Fibroblast of gingiva (primary cell): ENCODE results near the gene TMEM63A.
"Not testable (repeated sequence)": the region's sequence is repeated elsewhere in the genome, so short reads cannot be mapped to it uniquely, and the experiment has no call there.

Source experiments
- DNase-seq: peaks from one replicate; pipeline ENCODE4 v3.0.0-alpha.2; 2011; ENCODE audit warnings: low read depth

TMEM63A gene

DNA sequence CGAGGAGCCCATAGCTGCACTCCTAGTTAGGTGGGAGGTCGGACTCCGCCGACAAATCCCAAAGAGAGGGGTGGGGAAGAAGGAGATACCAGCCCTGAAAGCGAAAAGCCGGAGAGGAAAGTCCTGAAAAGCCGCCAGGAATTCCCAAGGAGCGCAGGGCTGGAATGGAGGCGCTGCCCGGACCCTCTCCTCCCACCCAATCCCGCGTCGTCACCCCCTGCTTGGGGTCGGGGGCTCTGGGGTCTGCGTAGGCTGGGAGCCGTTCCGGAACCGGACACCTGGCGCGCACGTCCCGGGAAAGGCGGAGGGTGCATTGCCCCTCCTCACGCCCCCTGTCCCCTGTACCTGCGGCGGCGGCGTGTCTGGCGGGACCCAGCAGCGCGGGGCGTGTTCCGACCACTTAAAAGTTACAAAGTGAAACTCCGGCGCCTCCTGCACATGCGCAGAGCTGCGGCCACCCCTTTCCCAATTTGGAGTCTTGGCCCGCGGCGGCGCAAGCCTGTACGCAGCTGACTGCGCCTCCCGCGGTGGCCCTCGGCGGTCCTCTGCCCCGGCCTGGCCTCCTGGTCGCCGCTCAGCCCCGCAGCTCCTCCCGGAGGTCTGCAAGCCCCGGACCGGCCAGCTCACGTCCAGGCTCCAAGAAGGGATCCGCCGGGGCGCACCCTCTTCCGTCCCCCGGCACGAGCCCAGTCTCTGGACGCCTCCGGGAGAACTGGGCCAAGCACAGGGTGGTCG lies at the start of gene TMEM63A:
TMEM63A (minus strand) TSS at position 422 of the 735 bp plus-strand sequence. CDS start 4,800 bp downstream, outside the sequence.
- DNase-seq = peak; percentile 82

DNA sequence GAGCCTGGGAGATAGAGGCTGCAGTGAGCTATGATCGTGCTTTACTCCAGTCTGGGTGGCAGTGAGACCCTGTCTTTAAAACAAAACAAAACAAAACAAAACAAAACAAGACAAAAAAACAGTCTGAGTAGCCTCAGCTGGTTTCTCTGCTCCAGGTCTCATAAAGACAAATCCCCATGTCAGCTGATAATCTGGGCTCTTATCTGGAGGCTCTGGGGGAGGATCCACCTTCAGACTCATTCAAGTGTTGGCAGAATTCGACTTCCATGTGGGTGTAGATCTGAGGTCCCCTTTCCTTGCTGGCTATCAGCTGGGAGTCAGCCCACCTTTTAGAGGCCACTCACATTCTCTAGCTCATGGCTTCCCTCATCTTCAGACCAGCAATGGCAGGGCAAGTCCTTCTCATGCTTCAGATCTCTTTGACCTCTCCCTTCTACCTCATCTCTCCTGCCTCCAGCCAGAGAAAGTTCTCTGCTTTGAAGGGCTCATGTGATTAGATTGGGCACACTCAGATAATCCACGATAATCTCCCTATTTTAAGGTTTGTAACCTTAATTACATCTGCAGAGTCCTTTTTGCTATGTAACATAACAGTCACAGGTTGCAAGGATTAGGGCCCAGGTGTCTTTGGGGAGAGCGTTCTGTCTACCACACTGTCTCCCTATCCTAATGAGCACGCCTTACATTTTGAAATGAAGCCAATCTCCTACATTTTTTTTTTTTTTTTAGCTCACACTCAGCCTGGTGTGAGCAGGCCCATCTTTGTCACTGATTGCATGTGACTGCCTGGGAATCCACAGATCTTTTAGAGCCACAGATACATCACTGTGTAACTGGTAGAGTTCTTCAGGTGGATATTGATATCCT lies 49.3 kb upstream of the TMEM63A start:
- no peak for DNase-seq

DNA sequence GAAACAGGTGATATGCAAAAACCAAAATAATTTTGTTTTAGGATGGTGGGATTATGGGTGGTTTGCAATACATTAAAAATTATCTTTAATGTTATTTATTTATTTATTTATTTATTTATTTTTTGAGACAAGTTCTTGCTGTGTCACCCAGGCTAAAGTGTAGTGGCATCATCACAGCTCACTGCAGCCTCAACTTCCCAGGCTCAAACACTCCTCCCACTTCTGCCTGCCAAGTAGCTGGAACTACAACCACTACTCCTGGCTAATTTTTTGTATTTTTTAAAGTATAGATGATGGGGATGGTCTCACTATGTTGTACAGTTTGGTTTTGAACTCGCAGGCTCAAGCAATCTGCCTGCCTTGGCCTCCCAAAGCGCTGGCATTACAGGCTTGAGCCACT lies 48.4 kb upstream of the TMEM63A start:
- DNase-seq = no peak

GRCh38 chr1:225929462-225929861 lies 47.3 kb upstream of the TMEM63A start:
- DNase-seq = not testable (repeated sequence)

- no peak for DNase-seq
These were observed 46.3 kb upstream of the TMEM63A start for GRCh38 chr1:225928186-225929175.

DNA sequence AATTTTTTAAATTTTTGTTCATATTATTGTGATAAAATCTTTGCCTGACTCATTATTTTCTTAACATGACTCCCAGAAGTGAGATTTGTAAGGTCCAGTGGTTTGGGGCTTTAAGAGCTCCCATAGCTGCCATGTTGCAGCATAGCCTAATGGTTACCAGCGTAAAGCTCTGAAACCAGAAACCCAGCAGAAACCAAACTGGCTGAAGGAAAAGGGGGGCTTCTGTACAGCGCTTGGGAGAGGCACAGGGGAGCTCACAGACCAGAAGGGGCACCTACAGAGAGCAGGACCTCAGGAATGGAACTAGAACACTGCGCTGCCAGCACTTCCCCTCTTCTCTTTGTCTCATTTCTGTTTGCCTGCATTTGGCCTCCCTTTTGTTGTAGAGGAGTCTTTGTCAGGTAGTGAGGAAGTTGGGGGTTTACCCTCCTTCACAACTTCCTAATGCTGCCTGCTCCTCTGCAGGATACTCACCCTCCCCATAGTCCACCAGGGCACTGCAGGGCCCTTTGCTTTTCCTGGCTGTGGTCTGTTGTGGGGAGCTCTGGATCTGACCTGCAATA lies 44.5 kb upstream of the TMEM63A start:
- DNase-seq = no peak

GRCh38 chr1:225923692-225924555 lies 41.7 kb upstream of the TMEM63A start, which contains the start of gene PYCR2:
Gene PYCR2 (minus strand): TSS chr1:225924250. CDS start chr1:225924110, 140 bp downstream.
- DNase-seq = peak; percentile 97

GRCh38 chr1:225923381-225923691 lies 41.2 kb upstream of the TMEM63A start:
- DNase-seq = no peak

DNA sequence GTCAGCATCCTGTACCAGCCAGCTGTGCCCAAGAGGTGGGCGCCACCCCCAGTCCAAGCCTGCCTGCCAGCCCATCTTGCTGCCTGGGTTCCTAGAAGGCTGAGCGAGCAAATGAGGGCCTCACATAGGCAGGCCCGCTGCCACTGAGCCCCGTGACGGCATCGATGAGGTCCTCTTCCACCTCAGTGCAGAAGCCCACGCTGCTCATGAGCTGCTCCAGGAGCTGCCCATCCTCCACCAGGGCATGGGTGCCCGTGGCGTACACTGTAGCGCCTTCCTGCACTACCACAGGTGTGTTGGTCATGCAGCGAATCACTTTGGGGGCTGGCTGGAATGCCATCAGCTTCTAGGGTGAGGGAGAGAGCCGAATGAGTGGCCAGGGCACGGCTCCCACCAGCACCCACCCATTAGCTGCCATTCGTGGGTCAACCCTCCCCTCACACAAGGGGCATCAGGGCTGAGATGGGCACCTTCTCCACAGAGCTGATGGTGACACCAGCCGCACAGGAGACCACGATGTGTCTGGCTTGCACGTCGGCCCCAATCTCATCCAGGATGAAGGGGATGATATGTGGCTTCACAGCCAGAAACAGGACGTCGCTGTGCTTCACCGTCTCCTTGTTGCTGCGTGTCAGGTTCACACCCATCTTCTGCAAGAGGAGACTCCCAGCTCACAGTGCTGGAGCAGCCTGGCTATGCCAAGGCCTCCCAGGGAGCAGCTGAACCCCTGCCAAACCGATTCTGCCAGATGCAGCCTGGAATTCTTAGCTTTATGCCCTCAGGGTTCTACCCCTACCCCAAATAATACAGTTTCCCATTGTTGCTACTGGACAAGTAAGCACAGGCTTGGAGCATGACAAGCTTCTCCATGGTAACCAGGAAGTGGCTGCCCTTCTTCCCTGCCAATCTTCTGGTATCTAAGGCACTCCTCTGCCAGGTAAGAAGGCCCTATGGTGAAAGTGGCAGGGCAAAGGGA lies 39.8 kb upstream of the TMEM63A start:
- DNase-seq = peak; percentile 64

DNA sequence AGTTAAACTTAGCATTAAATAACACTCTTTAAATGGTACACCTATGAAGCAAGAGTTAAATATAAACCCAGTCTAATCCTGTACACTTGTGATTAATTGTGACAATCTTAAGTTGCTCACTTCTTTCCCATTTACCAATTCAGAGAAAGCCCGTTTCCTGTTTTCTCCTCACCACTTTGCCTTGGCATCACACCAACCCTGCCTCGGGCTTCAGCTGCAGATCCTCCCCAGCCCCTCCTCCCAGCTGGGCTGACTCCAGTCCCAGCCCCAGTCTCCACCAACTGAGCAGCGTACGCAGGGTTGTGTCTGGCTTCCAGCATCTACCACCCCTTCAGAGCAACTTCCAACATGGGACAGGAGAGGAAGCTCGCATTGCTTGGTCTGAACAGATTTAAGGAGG lies 37.7 kb upstream of the TMEM63A start:
- peak; percentile 79 for DNase-seq

DNA sequence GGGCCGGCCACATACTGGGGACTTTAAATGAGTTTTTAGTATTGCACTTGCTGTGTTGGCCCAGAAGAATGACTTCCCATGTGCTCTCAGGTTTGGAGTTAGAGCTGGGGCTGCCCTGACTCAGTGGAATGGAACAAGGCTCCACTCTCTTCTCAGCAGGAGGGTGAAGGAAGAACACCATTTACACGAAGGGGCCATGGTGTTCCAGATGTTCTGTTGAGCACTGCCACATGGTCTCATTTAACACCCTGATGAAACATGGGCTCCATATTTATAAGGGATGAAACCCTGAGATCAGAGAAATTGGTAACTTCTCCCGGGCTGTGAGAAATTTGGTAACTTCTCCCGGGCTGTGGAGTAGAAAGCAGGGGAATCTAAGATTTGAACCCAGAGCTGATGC lies 36.1 kb upstream of the TMEM63A start:
- no peak for DNase-seq

DNA sequence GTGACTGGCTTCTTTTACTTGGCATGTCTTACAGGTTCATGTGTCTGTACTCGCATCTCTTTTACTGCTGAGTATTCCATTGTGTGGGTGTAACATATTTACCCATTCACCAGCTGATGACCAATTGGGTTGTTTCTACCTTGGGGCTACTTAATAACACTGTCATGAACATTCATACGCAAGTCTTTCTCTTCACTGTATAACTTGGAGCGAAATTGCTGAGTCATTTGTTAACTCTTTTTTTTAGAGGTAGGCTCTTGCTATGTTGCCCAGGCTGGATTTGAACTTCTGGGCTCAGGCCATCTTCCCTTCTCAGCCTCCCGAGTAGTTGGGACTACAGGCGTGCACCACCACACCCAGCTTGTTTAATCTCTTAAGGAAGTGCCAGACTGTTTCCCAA lies 35.4 kb upstream of the TMEM63A start:
- no peak for DNase-seq

- no peak for DNase-seq
These were observed 34.9 kb upstream of the TMEM63A start for GRCh38 chr1:225917101-225917500.

- no peak for DNase-seq
These were observed 33.4 kb upstream of the TMEM63A start for GRCh38 chr1:225915538-225915991.

GRCh38 chr1:225914947-225915346 lies 32.8 kb upstream of the TMEM63A start:
- DNase-seq = no peak

DNA sequence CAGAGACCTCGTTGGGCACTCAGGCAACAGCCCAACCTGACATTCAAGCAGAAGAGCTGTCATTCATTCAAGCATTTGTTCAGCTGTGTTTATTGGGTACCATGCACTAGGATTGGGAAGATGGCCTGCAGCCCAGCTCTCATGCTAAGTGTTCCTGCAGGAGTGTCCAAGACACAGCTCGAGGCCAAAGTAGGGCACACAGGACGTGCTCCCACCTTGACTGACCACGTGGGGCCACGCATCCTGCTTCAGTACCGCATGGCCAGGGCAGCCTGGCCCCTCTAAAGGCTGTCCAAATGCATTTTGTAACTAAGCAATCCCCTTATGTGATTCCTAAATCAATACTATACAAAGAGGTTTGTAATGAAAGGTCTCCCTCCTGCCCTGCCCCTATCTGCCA lies 32.2 kb upstream of the TMEM63A start:
- DNase-seq = no peak

DNA sequence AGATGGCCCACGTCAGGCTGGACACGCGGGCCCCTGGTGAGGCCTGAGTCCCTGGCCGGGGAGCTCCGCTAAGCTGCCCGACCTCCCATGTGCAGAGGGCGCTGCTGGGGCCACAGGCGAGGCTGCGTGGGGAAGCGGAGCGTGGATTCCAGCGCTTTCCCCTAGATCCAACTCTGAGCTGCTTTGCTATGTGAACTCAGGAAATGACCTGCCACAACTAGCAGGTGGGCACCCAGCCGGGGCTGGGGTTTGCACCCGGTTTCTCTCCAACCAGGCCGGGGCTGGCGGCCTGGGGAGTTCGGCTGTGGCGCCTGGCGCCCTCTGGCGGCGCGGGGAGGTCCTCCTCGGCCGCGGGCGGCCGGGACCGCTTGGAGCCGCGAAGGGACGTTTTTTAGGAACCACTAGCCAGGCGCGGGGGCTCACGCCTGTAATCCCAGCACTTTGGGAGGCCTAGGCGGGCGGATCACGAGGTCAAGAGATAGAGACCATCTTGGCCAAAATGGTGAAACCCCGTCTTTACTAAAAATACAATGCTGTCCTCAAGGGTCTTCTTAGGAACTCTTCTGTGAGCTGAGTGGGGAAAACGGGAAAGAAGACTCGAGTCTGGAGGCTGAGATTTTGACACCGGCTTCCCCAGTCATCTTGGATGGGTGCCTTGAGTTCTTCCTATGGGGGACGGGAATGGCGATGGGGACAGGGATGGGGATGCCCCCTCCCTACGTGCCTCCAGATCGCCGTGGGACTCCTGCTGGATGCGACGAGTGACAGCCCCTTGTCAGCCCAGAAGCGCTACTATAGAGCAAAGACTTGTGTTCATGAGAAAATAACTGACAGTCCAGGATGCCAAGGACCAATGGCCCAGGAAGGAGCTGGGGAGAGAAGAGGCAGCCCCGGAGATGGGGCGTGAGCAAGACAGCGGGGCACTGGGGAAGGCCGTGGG lies 29.3 kb upstream of the TMEM63A start:
- no peak for DNase-seq

DNA sequence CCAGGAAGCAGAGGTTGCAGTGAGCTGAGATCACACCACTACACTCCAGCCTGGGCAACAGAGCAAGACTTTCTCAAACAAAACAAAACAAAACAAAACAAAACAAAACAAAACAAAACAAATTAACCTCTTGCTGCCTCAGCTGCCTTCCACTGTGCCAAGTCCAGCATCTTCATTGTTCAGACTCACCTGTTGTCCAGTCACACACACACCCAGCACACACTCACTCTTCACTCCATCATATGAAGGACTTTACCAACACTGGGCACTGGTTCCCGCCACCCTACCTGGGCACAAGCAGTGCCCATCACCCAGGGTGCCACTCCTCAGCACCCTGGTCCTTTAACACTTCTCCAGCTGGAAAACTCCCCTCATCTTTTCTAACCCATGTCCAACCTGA lies 27.3 kb upstream of the TMEM63A start:
- no peak for DNase-seq
